NCI-H1694 (cell line): ENCODE data around the gene SLC38A3.
A peak's percentile ranks its signal among the peaks of the same experiment; 100 is the strongest.

Experiments used
- DNase-seq: peaks from one replicate; lab custom pipeline; 2025; lab: John Stamatoyannopoulos, UW

Gene SLC38A3

GRCh38 chr3:50169232-50169832 is 35.7 kb upstream of the SLC38A3 start:
- DNase-seq = no peak

DNA sequence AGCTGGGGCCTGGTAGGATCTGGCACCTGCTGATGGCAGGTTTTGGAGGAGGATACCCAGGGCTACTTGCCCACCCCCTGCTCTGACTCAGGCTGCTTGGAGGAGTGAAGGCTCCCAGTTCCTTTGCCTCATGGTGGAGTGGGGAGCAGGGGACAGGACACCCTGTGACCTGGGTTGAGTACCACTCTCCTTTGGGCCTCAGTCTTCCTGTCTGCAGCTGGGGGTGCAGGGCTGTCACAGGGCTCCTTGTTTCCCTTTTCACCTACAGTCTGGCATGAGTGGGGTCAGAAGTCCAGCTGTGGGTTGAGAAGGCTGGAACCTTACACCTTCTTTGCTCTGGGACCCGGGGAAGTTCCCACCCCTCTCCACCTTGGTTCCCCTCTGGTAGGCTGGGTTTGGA is 35.2 kb upstream of the SLC38A3 start:
- DNase-seq = no peak

GRCh38 chr3:50170689-50171088 is 34.4 kb upstream of the SLC38A3 start:
- no peak for DNase-seq

DNA sequence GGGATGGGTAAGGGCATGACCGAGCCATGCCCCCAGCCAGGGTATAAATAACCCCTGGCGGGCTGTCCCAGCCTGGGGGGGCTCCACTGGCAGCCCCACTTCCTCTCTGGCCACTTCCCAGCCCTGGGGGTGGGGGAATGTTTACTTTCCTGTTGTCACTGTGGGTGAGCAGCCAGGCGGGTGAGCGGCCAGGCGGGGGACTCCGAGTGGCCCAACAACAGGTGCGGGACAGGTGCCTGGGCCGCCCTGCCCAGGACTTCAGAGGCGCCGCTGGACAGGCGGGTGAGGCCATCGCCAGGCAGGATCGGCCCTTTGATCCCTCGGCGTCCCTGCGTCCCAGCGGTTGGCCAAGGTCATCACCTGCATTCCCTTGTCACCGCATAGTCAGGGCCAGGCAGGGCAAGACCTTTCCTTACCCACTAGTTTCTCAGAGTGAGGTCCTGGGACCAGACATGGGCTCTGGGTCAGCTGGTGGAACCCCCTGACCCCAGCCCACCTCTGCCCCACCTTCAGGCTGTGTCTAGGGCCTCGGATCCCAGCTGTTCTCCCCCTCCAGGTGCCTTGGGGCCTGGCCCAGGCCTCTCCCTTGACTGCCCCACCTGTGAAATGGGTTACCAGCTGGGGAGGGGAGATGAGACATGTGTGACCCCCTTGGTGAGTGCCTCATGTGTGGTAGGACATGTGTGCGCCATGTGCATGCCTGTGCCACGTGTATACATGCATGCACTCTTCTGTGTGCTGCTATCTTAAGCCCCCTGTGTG is 33.4 kb upstream of the SLC38A3 start:
- no peak for DNase-seq

DNA sequence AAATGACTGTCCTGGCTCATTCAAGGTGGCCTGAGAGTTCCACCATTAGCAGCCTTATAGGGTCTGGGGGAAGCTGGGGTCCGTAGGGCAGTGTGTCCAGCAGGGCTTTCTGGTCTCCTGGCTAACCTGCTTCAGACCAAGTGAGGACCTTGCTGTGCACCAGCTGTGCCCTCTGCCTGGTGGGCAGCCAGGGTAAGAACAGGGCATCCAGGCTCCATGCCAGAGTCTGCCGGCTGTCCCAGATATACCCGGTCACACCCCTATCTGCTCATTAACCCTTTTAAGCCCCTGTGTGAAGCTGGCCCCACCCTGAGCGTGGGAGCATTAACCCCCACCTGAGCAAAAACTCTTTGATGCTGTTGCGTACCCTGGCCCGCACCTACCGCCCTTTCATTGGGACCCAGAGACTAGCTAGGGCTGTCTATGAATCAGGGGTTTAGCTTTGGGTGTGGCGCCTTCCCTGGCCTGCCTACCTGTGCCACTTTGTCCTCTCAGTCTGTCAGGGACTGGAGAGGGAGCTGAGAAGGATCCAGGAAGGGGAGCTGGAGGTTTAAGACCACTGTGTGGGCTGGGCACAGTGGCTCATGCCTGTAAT is 32.3 kb upstream of the SLC38A3 start:
- no peak for DNase-seq

DNA sequence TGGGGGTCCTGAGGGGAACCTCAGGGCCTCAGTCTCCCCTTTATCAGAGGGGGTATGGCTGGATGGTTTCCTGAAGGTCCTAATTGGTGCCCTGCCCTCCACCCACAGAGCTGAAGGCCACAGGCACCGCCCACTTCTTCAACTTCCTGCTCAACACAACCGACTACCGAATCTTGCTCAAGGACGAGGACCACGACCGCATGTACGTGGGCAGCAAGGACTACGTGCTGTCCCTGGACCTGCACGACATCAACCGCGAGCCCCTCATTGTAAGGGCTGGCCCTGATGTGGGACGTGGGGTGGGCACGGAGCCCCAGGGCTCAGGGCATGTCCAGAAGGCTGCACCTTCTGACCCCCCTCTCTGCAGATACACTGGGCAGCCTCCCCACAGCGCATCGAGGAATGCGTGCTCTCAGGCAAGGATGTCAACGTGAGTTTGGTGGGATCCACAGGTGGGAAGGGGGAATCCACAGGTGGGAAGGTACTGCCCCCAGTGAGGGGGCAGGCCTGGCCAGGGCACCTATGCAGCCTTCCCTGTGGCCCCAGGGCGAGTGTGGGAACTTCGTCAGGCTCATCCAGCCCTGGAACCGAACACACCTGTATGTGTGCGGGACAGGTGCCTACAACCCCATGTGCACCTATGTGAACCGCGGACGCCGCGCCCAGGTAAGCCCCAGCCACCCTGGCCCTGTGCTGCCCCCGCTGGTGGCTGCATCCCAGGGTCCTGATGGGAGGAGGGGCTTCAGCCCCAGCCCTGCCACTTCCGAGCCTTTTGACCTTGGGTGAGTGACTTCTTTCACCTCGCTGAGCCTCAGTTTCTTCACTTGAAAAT is 31.2 kb upstream of the SLC38A3 start:
- DNase-seq = no peak

DNA sequence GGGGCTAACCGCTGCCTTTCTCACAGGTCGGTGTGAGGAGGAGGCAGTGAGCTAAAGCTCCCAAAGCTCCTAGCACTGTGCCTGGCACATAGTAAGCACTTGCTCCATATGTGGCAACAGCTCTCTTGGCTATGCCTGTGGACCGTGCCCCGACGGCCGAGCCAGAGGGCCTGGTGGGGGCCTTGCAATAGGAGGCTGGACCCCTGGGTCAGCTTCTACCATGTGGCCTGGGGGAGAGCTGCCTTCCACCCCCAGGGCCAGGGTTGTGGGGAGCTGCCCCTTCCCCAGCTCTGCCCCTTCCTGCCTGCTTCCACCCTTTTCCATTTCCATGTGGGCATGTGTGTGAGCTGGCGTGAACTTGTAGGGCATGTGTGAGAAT is 30.6 kb upstream of the SLC38A3 start:
- no peak for DNase-seq

DNA sequence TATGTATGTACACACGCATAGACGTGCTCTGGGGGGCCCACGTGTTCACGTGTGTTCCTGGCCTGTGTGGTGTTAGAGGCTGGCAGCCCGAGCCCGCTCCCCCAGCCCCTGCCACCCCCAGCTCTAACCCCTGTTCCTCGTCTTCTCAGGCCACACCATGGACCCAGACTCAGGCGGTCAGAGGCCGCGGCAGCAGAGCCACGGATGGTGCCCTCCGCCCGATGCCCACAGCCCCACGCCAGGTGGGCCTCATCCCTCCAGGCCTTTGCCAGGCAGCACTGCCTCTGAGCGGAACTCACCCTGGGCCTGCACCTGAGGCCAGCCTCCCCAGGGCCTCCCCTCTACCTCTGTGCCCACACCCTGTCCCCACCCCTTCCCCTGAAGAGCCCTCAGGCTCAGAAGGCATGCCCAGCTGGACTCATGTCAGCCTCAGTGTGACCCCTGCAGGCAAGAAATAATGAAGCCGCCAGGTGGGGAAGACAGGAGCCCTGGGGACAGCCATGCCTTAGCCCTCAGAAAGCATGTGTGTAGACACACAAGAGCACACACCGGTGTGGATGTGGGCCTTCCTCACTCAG is 30.0 kb upstream of the SLC38A3 start:
- no peak for DNase-seq

DNA sequence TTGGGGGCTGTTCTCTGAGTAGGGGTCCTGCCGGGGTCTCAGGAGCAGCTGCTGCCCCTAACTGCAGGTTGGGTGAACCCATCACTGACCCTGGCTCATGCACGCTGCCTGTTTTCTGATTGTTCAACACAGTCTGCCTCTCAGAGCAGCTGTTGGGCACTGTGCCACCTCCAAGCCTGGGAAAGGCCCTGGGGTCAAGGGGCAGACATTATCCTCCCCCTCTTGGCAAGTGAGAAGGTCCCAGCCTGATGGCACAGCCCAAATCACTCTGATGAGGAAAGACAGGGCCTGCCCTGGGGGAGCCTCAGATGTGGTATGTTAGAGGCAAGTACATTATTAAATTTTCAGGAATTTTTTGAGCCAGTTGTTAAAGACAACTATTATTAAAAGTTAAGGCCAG is 27.7 kb upstream of the SLC38A3 start:
- DNase-seq = no peak

DNA sequence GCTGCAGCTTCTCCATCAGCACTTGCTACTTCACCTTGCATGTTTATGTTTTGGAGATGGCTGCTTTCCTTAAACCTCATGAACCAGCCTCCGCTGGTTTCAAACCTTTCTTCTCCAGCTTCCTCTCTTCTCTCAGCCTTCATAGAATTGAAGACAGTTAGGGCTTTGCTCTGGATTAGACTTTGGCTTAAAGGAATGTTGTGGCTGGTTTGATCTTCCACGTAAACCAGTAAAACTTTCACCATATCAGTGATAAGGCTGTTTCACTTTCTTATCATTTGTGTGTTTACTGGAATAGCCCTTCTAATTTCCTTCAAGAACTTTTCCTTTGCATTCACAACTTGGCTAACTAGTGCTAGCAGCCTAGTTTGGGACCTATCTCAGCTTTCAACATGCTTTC is 25.4 kb upstream of the SLC38A3 start:
- no peak for DNase-seq

DNA sequence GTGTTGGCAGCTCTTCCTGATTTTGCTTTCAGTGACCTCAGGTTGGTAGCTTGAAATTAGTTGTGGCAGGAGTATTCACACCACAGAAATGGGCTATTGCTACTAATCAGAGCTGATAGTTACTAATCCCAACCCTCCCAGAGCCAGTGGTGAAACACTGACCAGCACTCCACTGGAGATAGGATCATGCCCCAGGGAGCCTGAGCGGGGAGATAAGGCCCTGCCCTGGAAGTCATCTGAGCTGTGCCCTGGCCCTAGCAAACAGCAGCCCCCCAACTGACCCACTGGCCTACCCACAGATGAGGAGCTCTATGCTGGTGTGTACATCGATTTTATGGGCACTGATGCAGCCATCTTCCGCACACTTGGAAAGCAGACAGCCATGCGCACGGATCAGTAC is 23.1 kb upstream of the SLC38A3 start:
- no peak for DNase-seq

GRCh38 chr3:50182533-50183099 is 22.5 kb upstream of the SLC38A3 start:
- no peak for DNase-seq

GRCh38 chr3:50183755-50184154 is 21.3 kb upstream of the SLC38A3 start:
- DNase-seq = no peak

DNA sequence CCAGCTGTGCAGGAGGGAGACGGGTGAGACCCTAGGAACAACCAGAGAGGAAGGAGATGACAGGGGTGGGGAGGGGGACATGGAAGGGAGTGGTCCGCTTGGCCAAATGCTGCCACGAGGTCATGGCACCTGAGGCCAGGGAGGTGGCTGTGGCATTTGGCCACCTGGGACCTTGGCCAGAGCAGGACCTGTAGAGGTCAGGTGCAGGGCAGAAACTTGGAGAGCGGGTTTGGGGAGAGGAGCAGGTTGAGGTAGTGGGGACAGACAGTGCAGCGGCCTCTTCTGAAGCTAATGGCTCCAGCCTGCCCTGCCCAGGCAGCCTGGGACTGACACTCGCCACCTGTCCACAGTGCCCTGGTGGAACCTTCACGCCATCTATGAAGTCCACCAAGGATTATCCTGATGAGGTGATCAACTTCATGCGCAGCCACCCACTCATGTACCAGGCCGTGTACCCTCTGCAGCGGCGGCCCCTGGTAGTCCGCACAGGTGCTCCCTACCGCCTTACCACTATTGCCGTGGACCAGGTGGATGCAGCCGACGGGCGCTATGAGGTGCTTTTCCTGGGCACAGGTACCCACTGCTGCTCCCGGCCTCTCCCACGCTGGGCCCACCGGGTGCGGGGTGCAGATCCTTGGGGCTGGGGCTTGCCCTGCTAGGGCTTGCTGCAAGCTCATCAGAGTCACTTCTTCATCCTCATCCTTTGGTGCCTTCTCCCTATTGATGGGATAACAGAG is 20.7 kb upstream of the SLC38A3 start:
- DNase-seq = no peak

DNA sequence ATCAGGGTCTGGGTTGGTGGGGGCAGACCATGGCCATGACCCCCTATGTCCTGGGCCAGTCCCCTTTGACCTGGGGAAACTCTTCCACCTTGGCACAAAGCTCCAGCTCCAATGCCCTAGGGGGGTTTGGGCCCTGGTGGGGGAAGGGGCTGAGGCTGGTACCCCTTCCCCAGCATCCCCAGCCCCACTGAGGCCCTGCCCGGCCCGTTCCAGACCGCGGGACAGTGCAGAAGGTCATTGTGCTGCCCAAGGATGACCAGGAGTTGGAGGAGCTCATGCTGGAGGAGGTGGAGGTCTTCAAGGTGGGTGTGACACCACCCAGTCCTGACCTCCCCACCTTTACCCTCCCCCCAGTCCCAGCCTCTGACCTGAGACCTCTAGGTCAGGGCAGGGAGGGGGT is 19.8 kb upstream of the SLC38A3 start:
- DNase-seq = no peak

GRCh38 chr3:50186096-50186495 is 19.0 kb upstream of the SLC38A3 start:
- DNase-seq = no peak

GRCh38 chr3:50187750-50188149 is 17.3 kb upstream of the SLC38A3 start:
- no peak for DNase-seq

DNA sequence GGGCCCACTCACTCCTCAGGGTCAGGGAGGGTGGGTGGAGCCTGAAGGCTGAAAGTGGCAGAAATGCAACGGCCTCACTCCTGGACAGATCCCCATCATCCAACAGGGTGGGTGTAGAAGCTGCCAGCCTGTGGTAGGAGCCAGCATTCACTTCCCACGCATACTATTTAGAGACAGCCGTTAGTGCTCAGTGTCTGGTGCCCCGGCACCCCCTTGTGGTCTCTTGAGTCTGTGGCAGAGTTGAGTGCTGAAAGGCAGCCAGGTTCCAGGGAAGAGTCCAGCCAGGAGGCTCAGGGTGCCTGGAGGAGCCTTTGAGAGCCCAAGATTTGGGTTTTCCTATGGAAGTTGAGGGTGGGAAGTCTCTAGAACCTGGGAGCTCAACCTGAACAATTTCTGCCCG is 15.8 kb upstream of the SLC38A3 start:
- DNase-seq = peak; percentile 16

DNA sequence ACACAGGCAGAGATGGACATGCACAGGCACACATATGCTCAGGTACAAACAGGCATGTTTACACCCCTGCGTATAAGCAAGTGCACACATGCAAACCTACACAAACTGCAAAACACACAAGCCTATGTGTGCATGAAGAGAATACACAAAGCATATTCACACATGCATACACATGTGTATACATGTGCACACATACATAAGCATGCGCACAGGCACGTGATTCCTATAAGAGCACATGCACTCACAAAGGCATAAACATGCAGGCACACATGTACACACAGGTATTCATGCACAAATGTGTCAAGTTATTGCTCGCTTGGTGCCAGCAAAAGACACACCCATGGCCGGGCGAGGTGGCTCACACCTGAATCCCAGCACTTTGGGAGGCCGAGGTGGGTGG is 15.1 kb upstream of the SLC38A3 start:
- DNase-seq = no peak

GRCh38 chr3:50190936-50191660 is 14.0 kb upstream of the SLC38A3 start, which contains the start of gene GNAT1:
Gene GNAT1 (plus strand): TSS chr3:50191610. CDS start chr3:50191726, 116 bp downstream.
- DNase-seq = no peak

DNA sequence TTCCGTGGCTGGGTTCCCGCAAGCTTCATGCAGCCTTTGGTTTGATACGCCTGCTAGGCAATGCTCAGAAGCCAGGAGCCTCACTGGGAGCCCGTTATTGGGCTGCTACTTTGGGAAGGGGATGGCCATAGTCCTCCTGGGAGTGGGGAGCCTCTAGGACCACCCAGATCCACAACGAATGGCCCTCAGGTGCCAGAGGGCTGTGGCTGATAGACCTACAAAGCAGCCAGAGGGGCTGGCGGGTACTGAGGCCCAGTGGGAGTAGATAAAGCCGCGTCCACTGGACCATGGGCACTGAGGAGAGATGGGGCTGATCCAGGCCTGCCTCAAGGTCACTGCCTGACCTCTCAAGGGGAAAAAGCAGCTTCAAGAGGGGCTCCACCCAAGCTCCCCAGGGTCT is 12.9 kb upstream of the SLC38A3 start:
- no peak for DNase-seq
